ENCODE results near the gene VAX1.
"Not testable (repeated sequence)": the region's sequence is repeated elsewhere in the genome, so short reads cannot be mapped to it uniquely, and the experiment has no call there.

Gene VAX1

DNA sequence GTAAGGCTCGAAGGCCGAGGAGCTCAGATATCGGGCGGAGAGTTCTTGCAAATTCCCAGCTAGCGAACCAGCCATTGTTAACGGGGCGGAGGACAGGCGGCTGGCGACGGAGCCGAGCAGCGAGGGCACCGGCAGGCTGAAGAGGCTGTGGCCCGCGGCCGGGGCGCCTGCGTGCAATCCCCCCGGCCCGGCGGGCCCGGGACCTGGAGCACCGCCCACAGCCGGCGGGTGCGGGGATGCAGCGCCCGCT lies 4.1 kb downstream of the VAX1 start:
- no peak for TF ChIP-seq CTCF (IDR thresholded peaks at IDR 0.05; ENCODE audit: low read depth, low read length)
- no peak for DNase-seq (ENCODE audit: extremely low read depth, low read depth)

GRCh38 chr10:117133273-117134055 lies 4.6 kb downstream of the VAX1 start:
- no peak for DNase-seq (ENCODE audit: extremely low read depth, low read depth)
- TF ChIP-seq CTCF (IDR thresholded peaks at IDR 0.05; ENCODE audit: low read depth, low read length) = no peak

GRCh38 chr10:117132751-117133231 lies 5.3 kb downstream of the VAX1 start:
- DNase-seq (ENCODE audit: extremely low read depth, low read depth) = no peak
- TF ChIP-seq CTCF (IDR thresholded peaks at IDR 0.05; ENCODE audit: low read depth, low read length) = no peak

DNA sequence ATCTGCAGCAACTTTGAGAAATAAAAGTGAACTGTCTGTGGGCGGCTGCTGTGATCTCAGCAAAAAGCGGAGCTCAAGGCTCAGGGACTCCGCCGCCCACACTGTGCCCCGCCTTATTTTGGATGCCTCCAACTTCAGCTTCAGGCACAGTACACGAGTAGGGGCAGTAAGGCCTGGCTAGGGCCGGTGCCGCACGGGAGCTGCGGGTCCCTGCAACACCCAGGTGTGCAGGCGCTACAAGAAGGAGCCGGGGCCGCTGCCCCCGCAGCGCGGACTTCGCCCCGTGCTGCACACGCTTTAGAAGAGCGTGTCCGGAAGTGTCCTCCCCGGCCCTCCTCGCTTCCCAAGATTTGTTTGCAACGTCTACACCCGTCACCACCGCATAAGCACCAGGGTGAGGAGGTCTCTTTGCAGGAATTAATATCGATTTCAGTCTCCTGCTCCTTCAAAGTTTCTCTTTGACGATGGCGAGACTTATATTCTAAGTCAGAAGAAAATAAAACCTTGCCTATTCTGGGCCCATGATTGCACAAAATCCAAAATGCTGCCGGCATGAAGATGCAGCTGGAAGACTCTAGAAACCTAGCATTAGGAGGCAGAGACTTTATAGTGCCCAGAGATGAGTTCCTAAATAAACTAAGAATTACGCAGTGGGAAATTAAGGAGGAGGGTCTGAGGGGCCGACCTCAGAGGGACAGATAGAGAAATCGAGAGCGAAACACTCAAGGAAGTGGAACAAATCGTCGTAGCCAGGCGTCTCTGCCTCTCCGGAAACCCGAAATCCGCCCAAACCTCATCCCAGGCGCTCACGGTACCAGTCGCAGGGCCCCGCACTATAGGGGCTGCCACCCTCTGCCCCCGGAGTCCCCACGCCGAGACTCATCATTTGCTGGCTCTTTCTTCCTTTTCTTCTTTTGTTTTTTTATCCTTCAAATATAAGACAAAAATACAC lies 6.4 kb downstream of the VAX1 start:
- no peak for TF ChIP-seq CTCF (IDR thresholded peaks at IDR 0.05; ENCODE audit: low read depth, low read length)
- no peak for DNase-seq (ENCODE audit: extremely low read depth, low read depth)

GRCh38 chr10:117130862-117131375 lies 7.2 kb downstream of the VAX1 start:
- no peak for DNase-seq (ENCODE audit: extremely low read depth, low read depth)
- no peak for TF ChIP-seq CTCF (IDR thresholded peaks at IDR 0.05; ENCODE audit: low read depth, low read length)

DNA sequence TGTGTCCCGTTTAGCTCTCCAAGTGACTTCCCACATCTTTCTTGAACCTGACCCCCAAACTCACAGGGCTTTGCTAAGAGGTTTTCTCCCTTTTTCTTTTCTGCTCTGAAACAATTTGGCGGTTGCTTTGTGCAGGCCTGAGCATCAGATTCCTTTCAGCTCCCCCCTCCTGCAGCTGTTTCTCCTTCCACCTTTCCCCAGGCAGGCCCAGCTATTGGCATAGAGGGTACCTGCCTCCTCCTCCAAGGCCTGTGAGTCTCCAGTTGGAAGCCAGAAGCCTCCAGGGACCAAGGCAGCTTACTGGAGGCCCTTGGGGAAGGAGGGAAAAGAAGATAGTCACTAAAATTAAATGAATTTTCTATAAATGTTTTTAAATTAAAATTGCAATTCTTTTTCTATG lies 7.7 kb downstream of the VAX1 start:
- no peak for TF ChIP-seq CTCF (IDR thresholded peaks at IDR 0.05; ENCODE audit: low read depth, low read length)
- DNase-seq (ENCODE audit: extremely low read depth, low read depth) = no peak

GRCh38 chr10:117126645-117127044 lies 11.4 kb downstream of the VAX1 start:
- DNase-seq (ENCODE audit: extremely low read depth, low read depth) = not testable (repeated sequence)
